ENCODE results near the gene BCL2.

- TF ChIP-seq CTCF (IDR thresholded peaks at IDR 0.05) (no peak), POLR2A (IDR thresholded peaks at IDR 0.05) (no peak), POLR2AphosphoS5 (IDR thresholded peaks at IDR 0.05) (no peak)
These were observed 157.1 kb downstream of the BCL2 start for GRCh38 chr18:63162271-63163014.

All from prostate gland (tissue), 2 donors.